Keratinocyte (primary cell): ENCODE results near the gene NRXN2. TPM values are rescaled to one million over a fixed set of nuclear protein-coding genes. Genes with fewer than 3 reads are reported as not detected.
"Not testable (repeated sequence)": the region's sequence is repeated elsewhere in the genome, so short reads cannot be mapped to it uniquely, and the experiment has no call there.

Experiments
- DNase-seq: peaks from one replicate; pipeline ENCODE4 v3.0.0-alpha.2; 2011; ENCODE audit warnings: low read depth, missing footprints, low spot score
- FAIRE-seq: peaks from 2 replicates; lab custom pipeline; 2011; peaks lifted over from hg19 to GRCh38; lab: Jason Lieb, UNC
- H2AFZ ChIP-seq: 2 replicates; pipeline ENCODE4 v1.6.0; 2012; ENCODE audit warnings: low read length, control low read depth, inconsistent platforms; ENCODE audit not compliant: control insufficient read depth
- H3K27ac ChIP-seq: 2 replicates; pipeline ENCODE4 v1.5.1; 2011; ENCODE audit warnings: low read length; ENCODE audit not compliant: control insufficient read depth, insufficient read depth
- H3K27me3 ChIP-seq: 3 replicates; pipeline ENCODE4 v1.6.0; 2011; ENCODE audit warnings: low read length; ENCODE audit not compliant: control insufficient read depth, insufficient read depth; ENCODE audit errors: extremely low read depth
- H3K36me3 ChIP-seq, 2 experiments: 2 replicates in 1 of 2; 3 replicates in 1 of 2; pipeline ENCODE4 v1.5.1; 2011; ENCODE audit warnings: low read length in 2 of 2, mild to moderate bottlenecking in 1 of 2; ENCODE audit not compliant: control insufficient read depth in 2 of 2, insufficient read depth in 2 of 2; ENCODE audit errors: extremely low read depth in 1 of 2
- H3K4me1 ChIP-seq: 3 replicates; pipeline ENCODE4 v1.5.1; 2011; ENCODE audit warnings: low read length; ENCODE audit not compliant: control insufficient read depth, insufficient read depth; ENCODE audit errors: extremely low read depth
- H3K4me2 ChIP-seq: 3 replicates; pipeline ENCODE4 v1.6.0; 2011; ENCODE audit warnings: low read depth, low read length; ENCODE audit not compliant: control insufficient read depth, insufficient read depth; ENCODE audit errors: extremely low read depth
- H3K4me3 ChIP-seq, 3 experiments: fragments of 200-600 bp in 1 of 3; sonication (generic) in 1 of 3; 2 replicates in 2 of 3; 3 replicates in 1 of 3; pipeline ENCODE4 v1.5.1; 2011 to 2016; ENCODE audit warnings: low read length in 3 of 3, mild to moderate bottlenecking in 3 of 3, control low read depth in 2 of 3, inconsistent platforms in 1 of 3, low read depth in 1 of 3, mixed read lengths in 1 of 3, mixed run types in 1 of 3, moderate library complexity in 1 of 3; ENCODE audit not compliant: control insufficient read depth in 2 of 3, insufficient read depth in 2 of 3; ENCODE audit errors: extremely low read depth in 1 of 3
- H3K79me2 ChIP-seq: 2 replicates; pipeline ENCODE4 v1.6.0; 2012; ENCODE audit warnings: low read length; ENCODE audit not compliant: control insufficient read depth, insufficient read depth
- H3K9ac ChIP-seq: 3 replicates; pipeline ENCODE4 v1.6.0; 2011; ENCODE audit warnings: low read length; ENCODE audit not compliant: control insufficient read depth, insufficient read depth; ENCODE audit errors: extremely low read depth
- H3K9me1 ChIP-seq: 3 replicates; pipeline ENCODE4 v1.6.0; 2011; ENCODE audit warnings: low read length; ENCODE audit not compliant: control insufficient read depth, insufficient read depth; ENCODE audit errors: extremely low read depth
- H3K9me3 ChIP-seq: 2 replicates; pipeline ENCODE4 v1.5.1; 2012; ENCODE audit warnings: low read depth, low read length; ENCODE audit not compliant: control insufficient read depth
- H4K20me1 ChIP-seq: 3 replicates; pipeline ENCODE4 v1.6.0; 2011; ENCODE audit warnings: low read length; ENCODE audit not compliant: control insufficient read depth, insufficient read depth; ENCODE audit errors: extremely low read depth
- EZH2 ChIP-seq: IDR thresholded peaks from one replicate; pipeline ENCODE4 v1.6.1; 2012; ENCODE audit warnings: inconsistent platforms, mild to moderate bottlenecking, low read length, moderate library complexity
- dilution Hi-C: fragments of 300-500 bp; cut with MboI; formaldehyde crosslinking; loops from one replicate; pipeline ENCODE4 v1.7.0; 2020; ENCODE audit warnings: low sequenced_read_pairs; ENCODE audit not compliant: extremely low pct_ligation_motif_present
- polyA plus RNA-seq, 5 experiments: library from polyadenylated mRNA; depleted of rRNA in 3 of 5; stranded (reverse) in 3 of 5; stranded (forward) in 1 of 5; unstranded in 1 of 5; fragments of >200 nt; gene quantifications; 1 replicate in 1 of 5; 2 replicates in 3 of 5; 3 replicates in 1 of 5; pipeline versions ENCODE4 v1.2.1 to v1.2.3, GENCODE V29; 2011 to 2012; ENCODE audit warnings: missing spikeins in 2 of 5, low read depth in 1 of 5, low replicate concordance in 1 of 5
- TF ChIP-seq, protein P1 (sequence below), 3 experiments: IDR thresholded peaks in 1 of 3; conservative IDR thresholded peaks in 1 of 3; optimal IDR thresholded peaks in 1 of 3; 2 replicates in 2 of 3; 3 replicates in 1 of 3; pipeline versions ENCODE3 to v1.5.1; 2011; ENCODE audit warnings: low read length in 3 of 3, mild to moderate bottlenecking in 3 of 3, moderate library complexity in 2 of 3, control low read depth in 1 of 3, inconsistent platforms in 1 of 3; ENCODE audit not compliant: insufficient read depth in 2 of 3; ENCODE audit errors: extremely low read depth in 1 of 3

NRXN2 gene
- polyA plus RNA-seq, 1 donor (not counting 4 experiments of a cell fraction or from before 2014, with no cell fraction given), result not detected

DNA sequence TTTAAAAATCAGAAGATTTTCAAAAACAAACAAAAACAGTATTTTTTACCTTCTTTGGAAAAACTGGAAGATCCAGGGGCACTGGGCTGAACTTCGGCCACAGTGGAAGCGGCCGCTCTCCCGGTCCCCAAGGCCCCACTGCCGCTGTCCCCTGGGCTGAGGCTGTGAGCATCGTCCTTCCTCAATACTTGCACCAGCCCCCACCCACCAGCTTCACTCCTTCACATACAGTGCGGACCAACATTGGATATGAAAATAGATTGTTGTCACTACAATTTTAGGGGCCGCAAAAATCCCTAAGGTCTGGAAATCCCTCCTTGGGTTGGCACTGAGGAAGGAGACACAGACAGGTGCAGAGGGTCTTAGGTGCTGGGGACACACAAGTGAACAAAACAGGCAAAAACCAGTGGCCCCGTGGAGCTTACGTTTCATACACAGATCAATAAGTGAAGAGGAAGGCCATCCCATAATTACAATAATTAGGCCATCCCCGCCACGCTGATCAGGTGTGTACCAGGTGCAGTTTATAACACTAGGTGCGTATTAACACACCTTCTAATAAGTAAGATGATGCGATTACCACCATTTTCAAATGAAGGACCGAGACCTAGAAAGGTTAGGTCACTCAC lies 160.2 kb downstream of the NRXN2 start:
- Histone ChIP-seq H3K9ac (no peak overlapping the region), H3K27me3 (peaks cover 5% of the 10 kb centered on the region), H3K9me1 (no peaks in the 10 kb centered on the region), H4K20me1 (no peaks in the 10 kb centered on the region), H3K4me3 (no peak overlapping the region), H3K36me3 (no peaks in the 10 kb centered on the region), H2AFZ (no peak overlapping the region), H3K79me2 (no peaks in the 10 kb centered on the region), H3K4me1 (peaks cover 7% of the 10 kb centered on the region), H3K9me3 (no peaks in the 10 kb centered on the region), H3K27ac (no peak overlapping the region), H3K4me2 (no peak overlapping the region)
- dilution Hi-C loops, result no loop called here
- TF ChIP-seq, protein P1, sequence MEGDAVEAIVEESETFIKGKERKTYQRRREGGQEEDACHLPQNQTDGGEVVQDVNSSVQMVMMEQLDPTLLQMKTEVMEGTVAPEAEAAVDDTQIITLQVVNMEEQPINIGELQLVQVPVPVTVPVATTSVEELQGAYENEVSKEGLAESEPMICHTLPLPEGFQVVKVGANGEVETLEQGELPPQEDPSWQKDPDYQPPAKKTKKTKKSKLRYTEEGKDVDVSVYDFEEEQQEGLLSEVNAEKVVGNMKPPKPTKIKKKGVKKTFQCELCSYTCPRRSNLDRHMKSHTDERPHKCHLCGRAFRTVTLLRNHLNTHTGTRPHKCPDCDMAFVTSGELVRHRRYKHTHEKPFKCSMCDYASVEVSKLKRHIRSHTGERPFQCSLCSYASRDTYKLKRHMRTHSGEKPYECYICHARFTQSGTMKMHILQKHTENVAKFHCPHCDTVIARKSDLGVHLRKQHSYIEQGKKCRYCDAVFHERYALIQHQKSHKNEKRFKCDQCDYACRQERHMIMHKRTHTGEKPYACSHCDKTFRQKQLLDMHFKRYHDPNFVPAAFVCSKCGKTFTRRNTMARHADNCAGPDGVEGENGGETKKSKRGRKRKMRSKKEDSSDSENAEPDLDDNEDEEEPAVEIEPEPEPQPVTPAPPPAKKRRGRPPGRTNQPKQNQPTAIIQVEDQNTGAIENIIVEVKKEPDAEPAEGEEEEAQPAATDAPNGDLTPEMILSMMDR (optimal IDR thresholded peaks at IDR 0.05 in 1 of 3, IDR thresholded peaks at IDR 0.05 in 1 of 3, conservative IDR thresholded peaks at IDR 0.05 in 1 of 3; ENCODE audit: extremely low read depth in 1 of 3, insufficient read depth in 2 of 3, low read length in 3 of 3), result no peak
- TF ChIP-seq EZH2, result no peak
- DNase-seq (no peak), FAIRE-seq (no peak)

DNA sequence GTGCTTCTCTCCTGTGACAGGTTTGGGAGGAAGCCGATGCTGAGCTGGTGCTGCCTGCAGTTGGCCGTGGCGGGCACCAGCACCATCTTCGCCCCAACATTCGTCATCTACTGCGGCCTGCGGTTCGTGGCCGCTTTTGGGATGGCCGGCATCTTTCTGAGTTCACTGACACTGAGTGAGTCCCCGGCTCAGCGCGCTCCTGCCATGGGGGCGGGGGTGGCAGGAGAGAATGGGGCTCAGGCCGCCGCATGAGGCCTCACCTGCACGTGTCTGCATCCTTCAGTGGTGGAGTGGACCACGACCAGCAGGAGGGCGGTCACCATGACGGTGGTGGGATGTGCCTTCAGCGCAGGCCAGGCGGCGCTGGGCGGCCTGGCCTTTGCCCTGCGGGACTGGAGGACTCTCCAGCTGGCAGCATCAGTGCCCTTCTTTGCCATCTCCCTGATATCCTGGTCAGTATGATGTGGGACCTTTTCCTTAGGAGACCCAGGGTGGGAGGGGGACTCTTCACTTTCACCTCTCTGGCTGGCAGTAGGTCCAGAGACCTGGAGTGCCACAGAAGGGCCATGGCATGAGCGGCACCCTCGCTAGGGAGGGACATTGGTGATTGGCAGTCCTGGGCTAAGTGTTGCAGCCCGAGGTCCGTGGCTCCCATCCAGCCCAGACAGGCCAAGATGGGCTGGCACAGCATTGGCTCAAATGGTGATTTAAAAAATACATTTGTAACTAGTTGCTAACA lies 160.8 kb downstream of the NRXN2 start:
- Histone ChIP-seq H3K4me2 (no peak overlapping the region), H2AFZ (no peak overlapping the region), H3K79me2 (no peaks in the 10 kb centered on the region), H3K27me3 (peaks cover 5% of the 10 kb centered on the region), H3K4me1 (peaks cover 6% of the 10 kb centered on the region), H3K9me1 (no peaks in the 10 kb centered on the region), H3K36me3 (no peaks in the 10 kb centered on the region), H3K9me3 (no peaks in the 10 kb centered on the region), H4K20me1 (no peaks in the 10 kb centered on the region), H3K4me3 (no peak overlapping the region), H3K27ac (no peak overlapping the region), H3K9ac (no peak overlapping the region)
- FAIRE-seq (no peak), DNase-seq (no peak)
- dilution Hi-C loops, result no loop called here
- TF ChIP-seq EZH2, result no peak

GRCh38 chr11:64561429-64561828 lies 161.6 kb downstream of the NRXN2 start:
- H3K27ac ChIP-seq, result not testable (repeated sequence)

More at GRCh38 chr11:64561429-64561828, 161.6 kb downstream of the NRXN2 start:
- H3K79me2 ChIP-seq, FAIRE-seq, DNase-seq, H3K4me1 ChIP-seq, H4K20me1 ChIP-seq, H3K27me3 ChIP-seq, H2AFZ ChIP-seq, H3K9ac ChIP-seq, H3K4me2 ChIP-seq, dilution Hi-C loops, H3K9me3 ChIP-seq, H3K9me1 ChIP-seq, H3K36me3 ChIP-seq, H3K4me3 ChIP-seq: not testable (repeated sequence)
